ENCODE data around the gene OTUB1. TPM values are rescaled to one million over a fixed set of nuclear protein-coding genes. Genes with fewer than 3 reads are reported as not detected.
A peak's percentile ranks its signal among the peaks of the same experiment; 100 is the strongest.

OTUB1 gene
- total RNA-seq, 1 experiment from 2014 or later, result 80.8 TPM

DNA sequence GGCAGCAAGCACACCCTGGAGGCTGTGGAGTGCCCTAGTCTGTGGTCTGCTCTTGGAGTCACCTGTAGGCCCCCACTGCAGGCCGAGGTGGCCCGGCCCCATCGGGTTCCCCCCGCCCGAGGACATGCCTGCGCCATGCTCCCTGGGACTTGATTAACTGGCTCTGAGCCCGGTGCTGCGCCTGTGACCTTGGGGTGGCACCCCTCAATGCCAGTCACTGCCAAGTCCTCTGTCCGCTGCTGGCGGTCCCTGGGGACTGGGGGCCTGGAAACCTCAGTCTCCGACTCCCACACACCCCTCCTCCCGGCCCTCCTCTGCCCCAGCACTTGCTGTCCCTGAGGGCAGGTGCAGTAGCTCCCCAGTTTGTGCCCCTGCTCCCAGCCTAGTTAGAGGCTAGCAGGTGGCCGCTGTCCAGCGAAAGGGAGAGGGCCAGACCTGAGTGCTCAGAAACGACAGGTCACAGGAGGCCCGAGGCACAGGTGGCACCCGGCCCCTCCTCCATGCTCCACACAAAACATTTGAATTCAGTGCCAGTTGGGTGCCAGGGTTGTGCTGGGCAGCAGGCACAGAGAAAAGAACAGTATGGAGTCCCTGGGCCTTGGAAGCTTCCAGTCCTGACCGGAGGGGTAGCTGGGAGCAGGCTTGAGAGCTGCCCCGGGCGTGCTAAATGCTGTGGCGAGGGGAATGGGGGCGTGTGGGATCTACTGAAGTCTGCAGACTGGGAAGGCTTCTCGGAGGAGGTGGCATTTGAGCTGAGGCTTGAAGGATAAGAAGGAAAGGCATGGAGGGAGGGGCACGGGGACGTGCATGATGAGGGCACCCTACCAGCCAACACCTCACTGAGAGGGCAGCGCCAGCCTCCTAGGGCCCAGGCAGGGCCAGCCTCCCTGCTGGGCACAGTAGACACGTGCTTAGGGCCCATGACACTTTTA is 33.1 kb downstream of the OTUB1 start:
- no peak overlapping the region for H3K4me3 ChIP-seq
- H3K9me3 ChIP-seq (replicated peaks), result no peaks in the 10 kb centered on the region
- 0 out of 2 replicates have a peak, but pooled peaks cover 4% of the 10 kb centered on the region for H3K27me3 ChIP-seq
- no peak for DNase-seq
- H3K36me3 ChIP-seq, result no peaks in the 10 kb centered on the region
- peaks cover 19% of the 10 kb centered on the region for H3K4me1 ChIP-seq
- H3K27ac ChIP-seq, result no peak overlapping the region

DNA sequence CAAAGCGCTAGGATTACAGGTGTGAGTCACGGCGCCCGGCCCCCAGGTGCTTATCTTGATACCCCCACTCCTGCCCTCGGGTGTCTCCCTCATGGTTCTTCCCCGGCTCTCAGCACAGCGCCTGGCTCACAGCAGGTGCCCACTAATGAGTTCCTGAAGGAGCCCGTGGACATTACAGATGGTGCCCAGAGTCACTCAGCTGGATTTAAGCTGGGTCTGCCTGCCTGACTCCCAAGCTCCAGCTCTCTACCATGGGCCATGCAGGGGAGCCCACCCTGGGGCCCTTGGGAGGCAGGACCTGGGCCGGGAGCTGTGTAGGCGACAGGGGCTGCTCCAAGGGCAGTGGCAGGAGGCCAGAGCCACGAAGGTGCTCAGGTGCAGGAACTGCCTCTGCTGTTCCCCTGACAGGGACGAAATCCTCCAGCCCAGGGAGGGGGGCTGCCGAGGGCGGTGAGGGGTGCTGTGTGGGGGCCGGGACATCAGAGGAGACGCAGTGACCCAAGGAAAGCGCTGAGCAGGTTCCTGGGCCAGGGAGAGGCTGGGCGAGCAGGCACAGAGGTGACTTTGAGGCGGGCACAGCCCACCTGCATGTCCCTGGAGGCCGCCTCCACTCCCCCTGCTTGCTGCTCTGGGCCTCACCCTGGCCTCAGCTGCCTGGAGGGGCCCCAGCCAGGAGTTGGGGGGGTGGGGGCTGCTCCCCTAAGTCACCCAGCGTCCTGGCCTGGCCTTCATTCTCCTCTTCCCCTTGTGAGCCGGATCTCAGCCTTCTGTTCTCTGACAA is 34.9 kb downstream of the OTUB1 start:
- Histone ChIP-seq H3K4me1 (peaks cover 16% of the 10 kb centered on the region), H3K27ac (no peak overlapping the region), H3K4me3 (no peak overlapping the region), H3K9me3 (replicated peaks) (no peaks in the 10 kb centered on the region), H3K36me3 (no peaks in the 10 kb centered on the region), H3K27me3 (0 out of 2 replicates have a peak, but pooled peaks cover 4% of the 10 kb centered on the region)
- no peak for DNase-seq

DNA sequence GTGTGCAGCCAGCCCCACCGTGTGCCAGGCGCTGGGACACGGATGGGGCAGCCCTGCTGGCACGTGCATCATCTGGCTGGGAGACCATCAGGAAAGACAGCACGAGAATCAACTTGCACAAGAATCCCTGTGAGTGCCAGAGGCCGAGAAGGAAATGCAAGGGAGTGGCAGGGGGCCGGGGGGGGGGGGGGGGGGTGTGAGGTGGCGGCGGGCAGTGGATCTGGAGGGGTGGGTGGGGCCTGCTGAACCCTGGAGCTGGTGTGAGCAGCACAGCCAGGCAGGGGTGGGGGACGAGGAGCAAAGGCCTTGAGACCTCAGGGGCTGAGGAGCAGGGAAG is 35.5 kb downstream of the OTUB1 start:
- H3K36me3 ChIP-seq, result no peaks in the 10 kb centered on the region
- no peaks in the 10 kb centered on the region for H3K9me3 ChIP-seq (replicated peaks)
- H3K27ac ChIP-seq, result no peak overlapping the region
- no peak for DNase-seq
- H3K4me3 ChIP-seq, result no peak overlapping the region
- H3K4me1 ChIP-seq, result peaks cover 16% of the 10 kb centered on the region
- H3K27me3 ChIP-seq, result 0 out of 2 replicates have a peak, but pooled peaks cover 4% of the 10 kb centered on the region

- H3K9me3 ChIP-seq (replicated peaks), result no peaks in the 10 kb centered on the region
- DNase-seq, result no peak
- H3K4me3 ChIP-seq, result no peak overlapping the region
- no peak overlapping the region for H3K27ac ChIP-seq
- H3K36me3 ChIP-seq, result no peaks in the 10 kb centered on the region
- H3K27me3 ChIP-seq, result 0 out of 2 replicates have a peak, but pooled peaks cover 4% of the 10 kb centered on the region
- H3K4me1 ChIP-seq, result peaks cover 18% of the 10 kb centered on the region
Measured at GRCh38 chr11:64022125-64022784, 36.0 kb downstream of the OTUB1 start.

- Histone ChIP-seq H3K4me3 (no peak overlapping the region), H3K27me3 (0 out of 2 replicates have a peak, but pooled peaks cover 3% of the 10 kb centered on the region), H3K9me3 (replicated peaks) (no peaks in the 10 kb centered on the region), H3K36me3 (no peaks in the 10 kb centered on the region), H3K27ac (no peak overlapping the region), H3K4me1 (peaks cover 26% of the 10 kb centered on the region)
- no peak for DNase-seq
Measured at GRCh38 chr11:64023712-64024710, 37.8 kb downstream of the OTUB1 start.

GRCh38 chr11:64025205-64025604 is 39.0 kb downstream of the OTUB1 start:
- H3K27ac ChIP-seq, result no peak overlapping the region
- H3K4me1 ChIP-seq, result peaks cover 34% of the 10 kb centered on the region
- H3K9me3 ChIP-seq (replicated peaks), result no peaks in the 10 kb centered on the region
- H3K4me3 ChIP-seq, result no peak overlapping the region
- H3K36me3 ChIP-seq, result no peaks in the 10 kb centered on the region
- H3K27me3 ChIP-seq, result no peaks in the 10 kb centered on the region
- peak in 1 of 2 experiments; percentile 51 for DNase-seq

GRCh38 chr11:64026575-64027205 is 40.5 kb downstream of the OTUB1 start:
- Histone ChIP-seq H3K4me3 (no peak overlapping the region), H3K36me3 (no peaks in the 10 kb centered on the region), H3K4me1 (peaks cover 36% of the 10 kb centered on the region), H3K9me3 (replicated peaks) (no peaks in the 10 kb centered on the region), H3K27me3 (no peaks in the 10 kb centered on the region), H3K27ac (no peak overlapping the region)
- DNase-seq, result no peak

DNA sequence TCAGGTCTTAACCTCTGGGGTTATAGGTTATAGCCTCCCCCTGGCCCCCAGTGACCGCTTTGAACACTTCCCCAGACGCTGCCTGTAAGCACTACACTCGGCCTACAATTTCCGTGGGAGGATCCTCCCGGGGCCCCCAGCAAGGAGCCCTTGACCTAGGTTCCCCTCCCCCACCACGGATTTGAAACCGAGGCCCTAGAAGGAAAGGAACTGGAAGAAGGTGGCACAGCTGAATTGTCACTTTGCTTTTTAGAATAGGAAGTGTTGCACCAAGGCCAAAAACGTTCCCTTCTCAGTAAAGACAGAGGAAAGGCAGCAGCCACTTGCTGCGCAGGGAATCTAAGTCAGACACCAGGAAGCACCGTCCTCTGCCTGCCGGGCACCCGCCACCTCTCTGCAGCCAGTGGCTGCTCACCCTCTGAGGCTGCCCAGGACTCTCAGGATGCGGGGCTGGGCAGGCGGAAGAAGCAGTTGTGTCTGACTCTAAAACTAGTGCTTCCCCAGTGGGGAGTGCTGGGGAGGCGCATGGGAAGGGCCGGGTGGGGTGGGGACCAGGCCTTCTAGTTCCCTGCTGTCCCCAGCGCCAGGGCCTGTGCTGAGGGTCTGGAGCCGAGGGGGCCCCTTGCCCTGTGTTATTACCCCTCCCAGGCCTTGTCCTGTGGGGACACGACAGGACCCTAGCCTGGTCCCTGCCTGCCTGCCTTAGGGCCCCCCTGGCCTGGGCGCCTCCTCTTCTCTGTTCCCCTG is 41.6 kb downstream of the OTUB1 start:
- Histone ChIP-seq H3K4me3 (0 out of 2 replicates have a peak overlapping the region, but pooled peaks have one; percentile 7), H3K9me3 (replicated peaks) (no peaks in the 10 kb centered on the region), H3K27ac (no peak overlapping the region), H3K36me3 (no peaks in the 10 kb centered on the region), H3K27me3 (no peaks in the 10 kb centered on the region), H3K4me1 (peaks cover 36% of the 10 kb centered on the region)
- no peak for DNase-seq

DNA sequence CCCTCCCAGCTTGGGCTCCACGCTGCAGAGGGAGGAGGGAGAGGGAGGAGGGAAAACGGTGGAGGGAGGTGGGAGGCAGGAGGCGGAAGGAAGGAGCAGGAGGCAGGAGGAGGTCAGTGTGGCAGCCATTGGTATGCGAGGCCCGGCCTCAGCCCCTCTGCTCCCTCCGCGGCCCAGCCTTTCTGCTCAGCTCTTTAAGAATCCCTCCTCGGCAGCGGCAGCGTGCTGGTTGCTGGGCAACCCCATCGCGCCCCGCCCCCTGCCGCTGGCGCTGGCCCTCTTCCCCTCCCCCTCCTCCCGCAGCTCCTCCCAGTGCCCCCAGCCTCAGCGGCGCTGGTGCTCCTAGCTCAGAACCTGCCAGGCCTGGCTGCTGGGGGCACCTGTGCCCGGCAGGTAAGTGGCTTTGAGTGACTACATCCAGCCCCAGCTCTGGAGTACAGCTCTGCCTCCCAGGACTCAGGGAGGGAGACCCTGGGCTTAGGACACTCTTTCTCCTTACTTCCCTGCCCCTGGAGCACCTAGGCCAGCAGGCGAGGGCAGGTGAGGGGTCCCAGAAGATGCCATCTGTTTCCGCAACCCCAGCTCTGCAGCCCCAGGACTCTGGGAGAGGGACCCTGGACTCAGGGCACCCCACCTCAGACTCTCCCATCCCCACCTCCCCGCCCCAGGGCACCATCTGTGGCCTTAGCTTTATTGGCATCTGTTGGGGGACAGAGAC is 42.3 kb downstream of the OTUB1 start:
- Histone ChIP-seq H3K36me3 (no peaks in the 10 kb centered on the region), H3K27me3 (no peaks in the 10 kb centered on the region), H3K4me3 (0 out of 2 replicates have a peak overlapping the region, but pooled peaks have one; percentile 7), H3K9me3 (replicated peaks) (no peaks in the 10 kb centered on the region), H3K4me1 (peaks cover 39% of the 10 kb centered on the region), H3K27ac (no peak overlapping the region)
- DNase-seq, result peak; percentile 66 to 73

DNA sequence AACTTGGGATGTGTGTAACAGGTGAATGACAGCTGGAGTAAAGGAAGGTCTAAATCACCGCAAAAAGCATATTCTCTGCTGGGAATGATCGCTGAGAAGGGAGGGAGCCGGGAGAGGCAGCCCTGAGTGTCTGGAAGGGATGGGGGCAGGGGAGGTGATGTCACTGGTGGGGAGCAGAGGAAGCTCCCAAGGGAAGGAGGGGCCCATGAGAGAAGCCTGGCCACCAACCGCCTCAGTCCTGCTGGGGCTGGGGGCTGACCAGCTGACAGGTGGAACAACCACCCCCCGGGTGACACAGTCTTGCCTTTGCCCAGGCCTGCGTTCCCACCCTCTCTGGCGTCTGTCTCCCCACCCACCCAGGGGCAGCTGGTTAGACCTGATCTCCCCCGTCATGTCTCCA is 43.5 kb downstream of the OTUB1 start:
- H3K4me3 ChIP-seq, result no peak overlapping the region
- no peaks in the 10 kb centered on the region for H3K27me3 ChIP-seq
- H3K4me1 ChIP-seq, result peaks cover 39% of the 10 kb centered on the region
- no peak overlapping the region for H3K27ac ChIP-seq
- H3K36me3 ChIP-seq, result no peaks in the 10 kb centered on the region
- peak; percentile 40 to 42 for DNase-seq
- no peaks in the 10 kb centered on the region for H3K9me3 ChIP-seq (replicated peaks)

DNA sequence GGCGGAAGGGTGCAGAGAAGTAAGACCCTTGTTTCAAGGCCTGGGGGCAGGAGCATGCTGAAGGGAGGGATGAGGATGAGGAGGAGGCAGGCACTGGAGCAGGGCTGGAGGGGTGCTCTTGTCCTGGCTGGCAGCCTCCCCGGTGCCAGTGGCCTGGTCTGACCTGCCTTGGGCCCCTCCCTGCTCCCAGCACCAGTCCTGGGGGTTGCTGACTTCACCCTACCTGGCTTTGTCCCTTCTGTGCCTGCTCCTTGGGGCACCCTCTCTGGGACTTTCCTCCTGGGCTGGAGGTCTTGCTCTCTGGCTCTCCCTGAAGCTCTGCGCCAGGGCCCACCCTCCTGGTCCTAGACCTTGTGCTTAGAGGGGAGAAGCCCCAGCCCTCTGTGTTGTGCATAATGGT is 44.8 kb downstream of the OTUB1 start:
- peaks cover 3% of the 10 kb centered on the region; the same call in 1 of the 2 replicates for H3K27me3 ChIP-seq

DNA sequence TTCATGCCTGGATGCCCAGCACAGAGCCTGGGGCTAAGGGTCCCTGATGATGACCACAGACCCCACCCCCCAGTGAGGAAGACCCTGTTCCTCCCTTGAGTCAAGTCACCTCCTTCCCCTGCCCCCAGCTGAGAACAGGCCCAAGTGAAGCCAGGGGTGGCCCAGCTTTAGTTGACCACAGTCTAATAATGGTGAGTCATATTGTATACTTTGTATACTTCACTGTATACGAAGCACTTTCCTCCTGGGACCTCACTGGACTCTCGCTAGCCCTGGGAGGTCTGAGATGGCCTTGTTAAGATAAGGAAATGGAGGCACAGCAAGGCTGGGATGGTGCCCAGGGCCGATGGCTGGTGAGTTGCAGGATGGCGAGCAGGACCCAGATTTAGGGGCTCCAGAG is 45.8 kb downstream of the OTUB1 start:
- no peak for DNase-seq
- no peaks in the 10 kb centered on the region for H3K9me3 ChIP-seq (replicated peaks)
- H3K27me3 ChIP-seq, result peaks cover 3% of the 10 kb centered on the region; the same call in 1 of the 2 replicates
- H3K4me1 ChIP-seq, result peaks cover 36% of the 10 kb centered on the region
- H3K4me3 ChIP-seq, result no peak overlapping the region
- H3K36me3 ChIP-seq, result no peaks in the 10 kb centered on the region
- H3K27ac ChIP-seq, result no peak overlapping the region

More for the DNA sequence above, 44.8 kb downstream of the OTUB1 start:
- no peak for DNase-seq
- H3K27ac ChIP-seq, result no peak overlapping the region
- peaks cover 39% of the 10 kb centered on the region for H3K4me1 ChIP-seq
- no peaks in the 10 kb centered on the region for H3K36me3 ChIP-seq
- H3K4me3 ChIP-seq, result no peak overlapping the region
- no peaks in the 10 kb centered on the region for H3K9me3 ChIP-seq (replicated peaks)

All from SJCRH30 (cell line).